HS-27A (cell line): ENCODE results near the gene TMTC2.
"Not testable (repeated sequence)": the region's sequence is repeated elsewhere in the genome, so short reads cannot be mapped to it uniquely, and the experiment has no call there.

ENCODE experiments used
- DNase-seq: peaks from one replicate; pipeline ENCODE4 v3.0.0-alpha.2; 2012; ENCODE audit warnings: low read depth, missing footprints

The TMTC2 gene

GRCh38 chr12:82845076-82845475 lies 158.4 kb downstream of the TMTC2 start:
- DNase-seq: not testable (repeated sequence)

- no peak for DNase-seq
These were observed 162.1 kb downstream of the TMTC2 start for GRCh38 chr12:82848845-82849244.

GRCh38 chr12:82852529-82852928 lies 165.8 kb downstream of the TMTC2 start:
- no peak for DNase-seq

GRCh38 chr12:82855872-82856271 lies 169.2 kb downstream of the TMTC2 start:
- DNase-seq: no peak

GRCh38 chr12:82857276-82857675 lies 170.6 kb downstream of the TMTC2 start:
- no peak for DNase-seq

GRCh38 chr12:82857911-82858533 lies 171.3 kb downstream of the TMTC2 start:
- DNase-seq: no peak

GRCh38 chr12:82858534-82858917 lies 171.8 kb downstream of the TMTC2 start:
- no peak for DNase-seq

- no peak for DNase-seq
These were observed 175.5 kb downstream of the TMTC2 start for GRCh38 chr12:82862069-82862841.

- no peak for DNase-seq
These were observed 176.4 kb downstream of the TMTC2 start for GRCh38 chr12:82862876-82863649.

- no peak for DNase-seq
These were observed 179.6 kb downstream of the TMTC2 start for GRCh38 chr12:82866227-82866775.

GRCh38 chr12:82866946-82867345 lies 180.2 kb downstream of the TMTC2 start:
- no peak for DNase-seq

GRCh38 chr12:82867762-82868500 lies 181.2 kb downstream of the TMTC2 start:
- DNase-seq: no peak

GRCh38 chr12:82870771-82871377 lies 184.2 kb downstream of the TMTC2 start:
- DNase-seq: no peak

GRCh38 chr12:82872088-82872487 lies 185.4 kb downstream of the TMTC2 start:
- no peak for DNase-seq

- DNase-seq: no peak
These were observed 186.6 kb downstream of the TMTC2 start for GRCh38 chr12:82873309-82873708.

GRCh38 chr12:82873951-82874350 lies 187.2 kb downstream of the TMTC2 start:
- DNase-seq: no peak

- no peak for DNase-seq
These were observed 188.2 kb downstream of the TMTC2 start for GRCh38 chr12:82874945-82875344.

- no peak for DNase-seq
These were observed 189.4 kb downstream of the TMTC2 start for GRCh38 chr12:82876075-82876474.

- no peak for DNase-seq
These were observed 191.3 kb downstream of the TMTC2 start for GRCh38 chr12:82877963-82878362.

GRCh38 chr12:82880442-82880901 lies 193.8 kb downstream of the TMTC2 start:
- DNase-seq: no peak
